Astrocyte (in vitro differentiated cells and primary cell): ENCODE results near the gene RAB14. TPM values are rescaled to one million over a fixed set of nuclear protein-coding genes. Genes with fewer than 3 reads are reported as not detected.

Experiments used
- DNase-seq: peaks from one replicate; pipeline ENCODE4 v3.0.0-alpha.2; 2010; ENCODE audit warnings: low read depth
- FAIRE-seq: peaks from 2 replicates; lab custom pipeline; 2011; peaks lifted over from hg19 to GRCh38; lab: Jason Lieb, UNC
- H2AFZ ChIP-seq: 2 replicates; pipeline ENCODE4 v1.6.0; 2012; ENCODE audit warnings: low read depth, low read length, inconsistent platforms
- H3K27ac ChIP-seq: 2 replicates; pipeline ENCODE4 v1.5.1; 2011; ENCODE audit warnings: low read depth, low read length, inconsistent platforms
- H3K27me3 ChIP-seq: 2 replicates; pipeline ENCODE4 v1.6.0; 2011; ENCODE audit warnings: low read length, inconsistent platforms; ENCODE audit not compliant: insufficient read depth
- H3K36me3 ChIP-seq: 2 replicates; pipeline ENCODE4 v1.5.1; 2011; ENCODE audit warnings: low read length, inconsistent platforms; ENCODE audit not compliant: insufficient read depth
- H3K4me1 ChIP-seq: 2 replicates; pipeline ENCODE4 v1.5.1; 2011; ENCODE audit warnings: low read length, inconsistent platforms; ENCODE audit not compliant: insufficient read depth
- H3K4me2 ChIP-seq: 2 replicates; pipeline ENCODE4 v1.6.0; 2012; ENCODE audit warnings: low read length, inconsistent platforms
- H3K4me3 ChIP-seq: 2 replicates; pipeline ENCODE4 v1.5.1; 2011; ENCODE audit warnings: low read depth, mild to moderate bottlenecking, low read length, inconsistent platforms; ENCODE audit not compliant: insufficient read depth
- H3K79me2 ChIP-seq: 2 replicates; pipeline ENCODE4 v1.6.0; 2012; ENCODE audit warnings: mild to moderate bottlenecking, low read length, inconsistent platforms; ENCODE audit not compliant: insufficient read depth
- H3K9ac ChIP-seq: 2 replicates; pipeline ENCODE4 v1.6.0; 2012; ENCODE audit warnings: mild to moderate bottlenecking, low read length, inconsistent platforms
- H3K9me3 ChIP-seq: 2 replicates; pipeline ENCODE4 v1.5.1; 2012; ENCODE audit warnings: low read depth, mild to moderate bottlenecking, low read length, inconsistent platforms; ENCODE audit not compliant: insufficient read depth
- H4K20me1 ChIP-seq: 2 replicates; pipeline ENCODE4 v1.6.0; 2012; ENCODE audit warnings: low read length, inconsistent platforms; ENCODE audit not compliant: insufficient read depth
- H3K27ac Mint-ChIP-seq: one replicate; pipeline ENCODE4 v1.8.0; 2021; ENCODE audit warnings: mild to moderate bottlenecking, mixed read lengths; ENCODE audit not compliant: unreplicated experiment
- H3K27me3 Mint-ChIP-seq: one replicate; pipeline ENCODE4 v1.8.0; 2021; ENCODE audit warnings: low read depth, mixed read lengths; ENCODE audit not compliant: unreplicated experiment
- H3K36me3 Mint-ChIP-seq: one replicate; pipeline ENCODE4 v1.8.0; 2021; ENCODE audit warnings: low read depth, mixed read lengths; ENCODE audit not compliant: unreplicated experiment
- H3K4me1 Mint-ChIP-seq: one replicate; pipeline ENCODE4 v1.8.0; 2021; ENCODE audit warnings: low read depth, mixed read lengths; ENCODE audit not compliant: unreplicated experiment
- H3K4me3 Mint-ChIP-seq: one replicate; pipeline ENCODE4 v1.8.0; 2021; ENCODE audit warnings: mild to moderate bottlenecking, moderate library complexity, mixed read lengths; ENCODE audit not compliant: unreplicated experiment
- H3K9me3 Mint-ChIP-seq: one replicate; pipeline ENCODE4 v1.8.0; 2021; ENCODE audit warnings: mild to moderate bottlenecking, mixed read lengths; ENCODE audit not compliant: unreplicated experiment
- EZH2 ChIP-seq: IDR thresholded peaks from 2 replicates; pipeline ENCODE4 v1.6.1; 2012; ENCODE audit warnings: mild to moderate bottlenecking, low read length, inconsistent platforms; ENCODE audit not compliant: insufficient read depth
- total RNA-seq: library from RNA; stranded (reverse); gene quantifications from 2 replicates; pipeline ENCODE4 v1.2.1, GENCODE V29; 2021
- TF ChIP-seq, protein P1 (sequence below): IDR thresholded peaks from 2 replicates; pipeline ENCODE4 v1.5.1; 2011; ENCODE audit warnings: low read depth, mild to moderate bottlenecking, inconsistent platforms, low read length, moderate library complexity; ENCODE audit not compliant: insufficient read depth

RAB14 gene
- total RNA-seq, 1 donor from 2014 or later, result 72.1 TPM

DNA sequence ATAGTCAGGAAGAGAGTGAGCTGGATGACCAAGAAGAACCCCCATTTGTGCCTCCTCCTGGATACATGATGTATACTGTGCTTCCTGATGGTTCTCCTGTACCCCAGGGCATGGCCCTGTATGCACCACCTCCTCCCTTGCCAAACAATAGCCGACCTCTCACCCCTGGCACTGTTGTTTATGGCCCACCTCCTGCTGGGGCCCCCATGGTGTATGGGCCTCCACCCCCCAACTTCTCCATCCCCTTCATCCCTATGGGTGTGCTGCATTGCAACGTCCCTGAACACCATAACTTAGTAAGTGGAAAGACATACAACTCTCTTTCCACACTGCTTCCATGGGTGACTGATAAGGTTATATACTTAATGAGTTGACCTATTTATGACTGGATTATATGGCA lies 51.5 kb downstream of the RAB14 start:
- Mint-ChIP-seq H3K36me3 (peaks cover 13% of the 10 kb centered on the region), H3K27ac (no peak overlapping the region), H3K4me3 (no peak overlapping the region), H3K27me3 (no peaks in the 10 kb centered on the region), H3K4me1 (peaks cover 12% of the 10 kb centered on the region), H3K9me3 (no peaks in the 10 kb centered on the region)
- Histone ChIP-seq H3K4me1 (peaks cover 5% of the 10 kb centered on the region), H3K79me2 (no peaks in the 10 kb centered on the region), H3K9ac (no peak overlapping the region), H3K4me2 (no peak overlapping the region), H3K36me3 (peaks cover 16% of the 10 kb centered on the region), H3K4me3 (no peak overlapping the region), H2AFZ (no peak overlapping the region), H3K9me3 (no peaks in the 10 kb centered on the region), H4K20me1 (no peaks in the 10 kb centered on the region), H3K27ac (no peak overlapping the region), H3K27me3 (no peaks in the 10 kb centered on the region)
- DNase-seq, result no peak
- no peak for FAIRE-seq
- TF ChIP-seq, protein P1, sequence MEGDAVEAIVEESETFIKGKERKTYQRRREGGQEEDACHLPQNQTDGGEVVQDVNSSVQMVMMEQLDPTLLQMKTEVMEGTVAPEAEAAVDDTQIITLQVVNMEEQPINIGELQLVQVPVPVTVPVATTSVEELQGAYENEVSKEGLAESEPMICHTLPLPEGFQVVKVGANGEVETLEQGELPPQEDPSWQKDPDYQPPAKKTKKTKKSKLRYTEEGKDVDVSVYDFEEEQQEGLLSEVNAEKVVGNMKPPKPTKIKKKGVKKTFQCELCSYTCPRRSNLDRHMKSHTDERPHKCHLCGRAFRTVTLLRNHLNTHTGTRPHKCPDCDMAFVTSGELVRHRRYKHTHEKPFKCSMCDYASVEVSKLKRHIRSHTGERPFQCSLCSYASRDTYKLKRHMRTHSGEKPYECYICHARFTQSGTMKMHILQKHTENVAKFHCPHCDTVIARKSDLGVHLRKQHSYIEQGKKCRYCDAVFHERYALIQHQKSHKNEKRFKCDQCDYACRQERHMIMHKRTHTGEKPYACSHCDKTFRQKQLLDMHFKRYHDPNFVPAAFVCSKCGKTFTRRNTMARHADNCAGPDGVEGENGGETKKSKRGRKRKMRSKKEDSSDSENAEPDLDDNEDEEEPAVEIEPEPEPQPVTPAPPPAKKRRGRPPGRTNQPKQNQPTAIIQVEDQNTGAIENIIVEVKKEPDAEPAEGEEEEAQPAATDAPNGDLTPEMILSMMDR, result no peak

- TF ChIP-seq EZH2, result no peak
- TF ChIP-seq, protein P1, result no peak
- Histone ChIP-seq H3K27ac (no peak overlapping the region), H3K4me2 (no peak overlapping the region), H2AFZ (no peak overlapping the region), H3K79me2 (no peaks in the 10 kb centered on the region), H3K27me3 (no peaks in the 10 kb centered on the region), H3K36me3 (peaks cover 41% of the 10 kb centered on the region), H3K9me3 (no peaks in the 10 kb centered on the region), H4K20me1 (no peaks in the 10 kb centered on the region), H3K4me3 (no peak overlapping the region), H3K9ac (no peak overlapping the region), H3K4me1 (no peaks in the 10 kb centered on the region)
- Mint-ChIP-seq H3K4me3 (no peak overlapping the region), H3K27ac (no peak overlapping the region), H3K4me1 (no peaks in the 10 kb centered on the region), H3K36me3 (peaks cover 21% of the 10 kb centered on the region), H3K9me3 (no peaks in the 10 kb centered on the region), H3K27me3 (no peaks in the 10 kb centered on the region)
- FAIRE-seq (no peak), DNase-seq (no peak)
Measured at GRCh38 chr9:121144482-121144881, 57.2 kb downstream of the RAB14 start.

- Histone ChIP-seq H3K4me1 (no peaks in the 10 kb centered on the region), H3K4me2 (no peak overlapping the region), H2AFZ (no peak overlapping the region), H3K27me3 (no peaks in the 10 kb centered on the region), H3K79me2 (no peaks in the 10 kb centered on the region), H3K4me3 (no peak overlapping the region), H4K20me1 (no peaks in the 10 kb centered on the region), H3K36me3 (peaks cover 37% of the 10 kb centered on the region), H3K27ac (no peak overlapping the region), H3K9me3 (no peaks in the 10 kb centered on the region), H3K9ac (no peak overlapping the region)
- H3K4me3 Mint-ChIP-seq, result no peak overlapping the region
- DNase-seq, result no peak
- no peaks in the 10 kb centered on the region for H3K4me1 Mint-ChIP-seq
- no peak for FAIRE-seq
- TF ChIP-seq, protein P1, result no peak
- no peak for TF ChIP-seq EZH2
- H3K36me3 Mint-ChIP-seq, result peaks cover 21% of the 10 kb centered on the region
- no peaks in the 10 kb centered on the region for H3K9me3 Mint-ChIP-seq
- no peaks in the 10 kb centered on the region for H3K27me3 Mint-ChIP-seq
- no peak overlapping the region for H3K27ac Mint-ChIP-seq
Measured at GRCh38 chr9:121143771-121144170, 57.9 kb downstream of the RAB14 start.
